Thoracic aorta (tissue), 2 donors: ENCODE data around the gene RPL36A. TPM values are rescaled to one million over a fixed set of nuclear protein-coding genes. Genes with fewer than 3 reads are reported as not detected.

ENCODE experiments used
- ATAC-seq: fragments of 150-250 bp; one replicate; pipeline ENCODE4 v1.8.0; 2017; ENCODE audit warnings: low read depth; ENCODE audit not compliant: insufficient number of reproducible peaks, low FRiP score
- DNase-seq: peaks from one replicate; pipeline ENCODE4 v3.0.0-alpha.2; 2020; ENCODE audit warnings: low spot score
- H3K27ac ChIP-seq, 2 donors: fragments of 200-600 bp; sonication (generic); 1 replicate in 1 of 2; 2 replicates in 1 of 2; pipeline ENCODE4 v1.5.1; 2016; ENCODE audit warnings: mild to moderate bottlenecking in 2 of 2, moderate library complexity in 2 of 2
- H3K27me3 ChIP-seq: fragments of 200-600 bp; sonication (generic); replicated peaks from 2 replicates; pipeline ENCODE4 v1.6.0; 2016; ENCODE audit warnings: mild to moderate bottlenecking; ENCODE audit not compliant: insufficient read depth
- H3K36me3 ChIP-seq: fragments of 200-600 bp; sonication (generic); one replicate; pipeline ENCODE4 v1.5.1; 2016
- H3K4me1 ChIP-seq, 2 donors: fragments of 200-600 bp; sonication (generic); 1 replicate in 1 of 2; 2 replicates in 1 of 2; pipeline versions ENCODE4 v1.5.1 to v1.6.0; 2016; ENCODE audit warnings: low read depth in 2 of 2, mild to moderate bottlenecking in 1 of 2; ENCODE audit not compliant: control insufficient read depth in 1 of 2
- H3K4me3 ChIP-seq: fragments of 200-600 bp; sonication (generic); 2 replicates; pipeline ENCODE4 v1.5.1; 2016; ENCODE audit warnings: mild to moderate bottlenecking
- H3K9me3 ChIP-seq: fragments of 200-600 bp; sonication (generic); 2 replicates; pipeline ENCODE4 v1.5.1; 2016
- total RNA-seq, 2 donors: library from RNA; depleted of rRNA; stranded (reverse); fragments of >200 nt; gene quantifications; one replicate each; pipeline versions ENCODE4 v1.1.0 to v1.2.3, GENCODE V29; 2016
- TF ChIP-seq, protein P1 (sequence below): fragments of 200-600 bp; sonication (generic); IDR thresholded peaks from one replicate; pipeline ENCODE4 v1.5.1; 2019; ENCODE audit warnings: antibody characterized with exemption

RPL36A gene
- total RNA-seq, 2 donors from 2014 or later: 353 to 1,578 TPM

DNA sequence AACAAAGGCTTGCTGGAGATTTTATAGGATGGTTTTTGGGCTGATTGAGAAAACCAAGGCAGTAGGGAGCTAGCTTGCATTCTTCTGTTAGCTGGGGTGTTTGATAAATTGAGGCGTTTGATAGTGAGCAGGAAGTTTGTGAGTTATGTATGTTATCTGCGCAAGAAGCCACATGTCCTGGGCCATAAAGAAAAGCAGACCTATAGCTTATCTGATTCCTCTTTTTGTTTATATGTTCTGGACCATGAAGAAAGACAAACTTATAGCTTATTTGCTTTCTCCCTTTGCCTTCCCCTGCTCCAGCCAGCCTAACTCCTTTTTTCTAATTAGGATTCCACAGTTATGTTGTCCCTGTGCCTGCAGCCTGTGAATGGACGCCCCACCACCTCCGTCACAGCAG lies 26.4 kb downstream of the RPL36A start:
- TF ChIP-seq, protein P1, sequence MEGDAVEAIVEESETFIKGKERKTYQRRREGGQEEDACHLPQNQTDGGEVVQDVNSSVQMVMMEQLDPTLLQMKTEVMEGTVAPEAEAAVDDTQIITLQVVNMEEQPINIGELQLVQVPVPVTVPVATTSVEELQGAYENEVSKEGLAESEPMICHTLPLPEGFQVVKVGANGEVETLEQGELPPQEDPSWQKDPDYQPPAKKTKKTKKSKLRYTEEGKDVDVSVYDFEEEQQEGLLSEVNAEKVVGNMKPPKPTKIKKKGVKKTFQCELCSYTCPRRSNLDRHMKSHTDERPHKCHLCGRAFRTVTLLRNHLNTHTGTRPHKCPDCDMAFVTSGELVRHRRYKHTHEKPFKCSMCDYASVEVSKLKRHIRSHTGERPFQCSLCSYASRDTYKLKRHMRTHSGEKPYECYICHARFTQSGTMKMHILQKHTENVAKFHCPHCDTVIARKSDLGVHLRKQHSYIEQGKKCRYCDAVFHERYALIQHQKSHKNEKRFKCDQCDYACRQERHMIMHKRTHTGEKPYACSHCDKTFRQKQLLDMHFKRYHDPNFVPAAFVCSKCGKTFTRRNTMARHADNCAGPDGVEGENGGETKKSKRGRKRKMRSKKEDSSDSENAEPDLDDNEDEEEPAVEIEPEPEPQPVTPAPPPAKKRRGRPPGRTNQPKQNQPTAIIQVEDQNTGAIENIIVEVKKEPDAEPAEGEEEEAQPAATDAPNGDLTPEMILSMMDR: no peak
- Histone ChIP-seq H3K4me1 (peaks cover 0 to 11% of the 10 kb centered on the region in 2 donors), H3K4me3 (peak overlapping the region; percentile 83), H3K36me3 (peaks cover 4% of the 10 kb centered on the region), H3K27me3 (no peaks in the 10 kb centered on the region), H3K9me3 (no peaks in the 10 kb centered on the region), H3K27ac (peak overlapping the region; percentile 88 to 89)
- no peak for DNase-seq
- no peak for ATAC-seq

DNA sequence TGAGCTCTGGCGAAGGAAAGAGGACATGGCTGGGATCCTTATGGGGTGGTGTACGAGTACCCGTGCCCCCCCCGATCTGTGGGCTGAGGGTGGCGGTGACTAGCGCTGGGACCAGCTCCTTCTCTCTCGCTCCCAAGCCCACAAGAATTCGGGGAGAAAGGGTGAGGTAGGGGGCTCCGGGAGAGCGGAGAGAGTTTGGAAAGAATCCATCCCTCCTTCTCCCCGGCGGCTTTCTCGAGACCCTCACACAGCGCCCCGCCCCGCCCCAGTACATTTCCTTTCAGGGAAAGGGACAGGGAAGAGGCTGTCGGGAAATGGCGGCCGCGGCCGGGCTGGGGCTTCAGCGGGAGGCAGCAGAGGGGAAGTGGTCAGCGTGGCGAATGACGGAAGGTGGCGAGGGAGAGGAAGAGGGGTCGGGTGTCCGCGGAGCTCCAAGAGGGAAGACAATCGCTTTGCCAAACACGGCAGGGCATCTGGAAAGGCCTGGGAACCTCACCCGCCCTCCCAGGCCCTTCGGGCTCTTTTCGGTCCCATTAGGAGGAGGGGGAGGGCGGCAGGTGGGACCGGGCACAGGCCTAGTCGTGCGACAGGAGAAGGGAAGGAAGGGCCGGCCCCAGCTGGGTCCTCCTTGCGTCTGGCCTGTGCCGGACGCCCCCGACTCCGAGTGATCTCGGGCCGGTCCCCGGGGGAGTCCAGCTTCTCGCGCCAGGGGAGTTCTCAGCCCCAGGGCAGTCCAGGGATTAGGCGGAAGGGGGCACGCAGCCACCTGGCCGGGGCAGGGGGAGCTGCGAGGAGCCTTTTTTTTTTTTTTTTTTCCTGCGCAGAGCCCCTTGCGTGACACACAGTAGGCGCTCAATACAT lies 27.4 kb downstream of the RPL36A start:
- H3K36me3 ChIP-seq: no peaks in the 10 kb centered on the region
- TF ChIP-seq, protein P1: no peak
- peaks cover 0 to 11% of the 10 kb centered on the region in 2 donors for H3K4me1 ChIP-seq
- ATAC-seq: no peak
- H3K4me3 ChIP-seq: peak overlapping the region; percentile 83
- no peak for DNase-seq
- no peaks in the 10 kb centered on the region for H3K9me3 ChIP-seq
- peak overlapping the region; percentile 88 to 89 for H3K27ac ChIP-seq
- no peaks in the 10 kb centered on the region for H3K27me3 ChIP-seq

DNA sequence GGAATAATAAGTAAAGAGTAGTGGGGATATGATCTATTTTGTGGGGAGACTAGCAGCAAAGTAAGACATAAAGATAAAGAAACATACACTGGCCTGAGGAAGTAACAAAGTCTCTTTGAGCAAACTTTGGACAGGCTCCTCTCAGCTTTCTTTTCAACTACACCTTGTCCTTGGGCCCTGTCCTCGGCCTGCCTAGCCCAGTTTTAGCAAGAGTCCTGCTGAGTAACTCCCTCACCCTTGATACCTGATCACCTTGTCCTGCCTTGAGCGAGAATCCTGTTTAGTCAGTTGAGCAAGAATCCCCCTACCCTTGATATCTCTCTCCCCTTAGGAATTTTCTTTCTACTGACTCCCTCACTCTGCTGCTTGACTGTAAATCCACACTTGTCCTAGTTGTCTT lies 28.7 kb downstream of the RPL36A start:
- H3K4me1 ChIP-seq: peaks cover 0 to 11% of the 10 kb centered on the region in 2 donors
- no peaks in the 10 kb centered on the region for H3K36me3 ChIP-seq
- H3K4me3 ChIP-seq: peak overlapping the region; percentile 83
- H3K27ac ChIP-seq: peak overlapping the region; percentile 88 to 89
- no peaks in the 10 kb centered on the region for H3K27me3 ChIP-seq
- DNase-seq: no peak
- ATAC-seq: no peak
- TF ChIP-seq, protein P1: no peak
- H3K9me3 ChIP-seq: no peaks in the 10 kb centered on the region

DNA sequence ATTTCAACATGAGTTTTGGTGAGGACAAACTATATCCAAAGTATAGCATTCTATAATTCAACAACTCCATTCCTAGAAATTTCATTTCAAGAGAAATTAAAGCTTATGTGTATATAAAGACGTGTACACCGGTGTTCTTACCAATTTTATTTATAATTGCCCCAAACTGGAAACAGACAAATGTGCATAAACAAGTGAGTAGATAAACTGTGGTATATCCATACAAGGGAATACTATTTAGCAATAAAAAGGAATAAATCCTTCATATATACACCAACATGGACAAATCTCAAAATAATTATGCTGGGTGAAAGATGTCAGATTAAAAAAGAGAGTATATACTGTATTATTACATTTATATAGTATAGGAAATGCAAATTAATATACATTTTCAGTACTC lies 37.1 kb downstream of the RPL36A start:
- DNase-seq: no peak
- no peak for ATAC-seq
- H3K4me1 ChIP-seq: no peaks in the 10 kb centered on the region
- H3K36me3 ChIP-seq: no peaks in the 10 kb centered on the region
- H3K9me3 ChIP-seq: no peaks in the 10 kb centered on the region
- TF ChIP-seq, protein P1: no peak
- H3K4me3 ChIP-seq: no peak overlapping the region
- no peak overlapping the region for H3K27ac ChIP-seq
- no peaks in the 10 kb centered on the region for H3K27me3 ChIP-seq

DNA sequence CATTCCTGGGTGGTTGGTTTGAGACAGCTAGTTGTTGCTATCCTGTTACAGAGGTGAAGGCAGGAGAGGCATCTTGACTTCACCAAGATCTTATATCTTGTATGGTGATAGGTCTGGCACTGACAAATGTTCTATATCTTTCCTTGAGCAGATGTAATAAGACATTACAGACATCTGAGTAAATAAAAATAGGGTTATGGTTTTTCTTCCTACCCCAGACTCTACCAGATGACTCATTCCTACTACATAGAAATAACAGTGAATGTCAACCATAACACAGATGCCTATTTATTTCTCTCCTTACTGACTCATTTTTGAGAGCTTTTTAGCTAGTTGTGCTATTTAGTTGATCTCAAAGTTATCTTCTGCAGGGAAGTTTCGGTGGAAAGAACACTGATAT lies 39.1 kb downstream of the RPL36A start:
- H3K27ac ChIP-seq: no peak overlapping the region
- no peaks in the 10 kb centered on the region for H3K9me3 ChIP-seq
- DNase-seq (no peak), ATAC-seq (no peak)
- no peak overlapping the region for H3K4me3 ChIP-seq
- H3K27me3 ChIP-seq: no peaks in the 10 kb centered on the region
- TF ChIP-seq, protein P1: no peak
- no peaks in the 10 kb centered on the region for H3K36me3 ChIP-seq
- no peaks in the 10 kb centered on the region for H3K4me1 ChIP-seq
